ENCODE data around the gene ZNF219. TPM values are rescaled to one million over a fixed set of nuclear protein-coding genes. Genes with fewer than 3 reads are reported as not detected.

Gene ZNF219
- total and polyA plus RNA-seq, 2 of the 13 experiments (the other 11 are each of a cell fraction or from before 2014, with no cell fraction given), result 34.5 to 36.6 TPM

DNA sequence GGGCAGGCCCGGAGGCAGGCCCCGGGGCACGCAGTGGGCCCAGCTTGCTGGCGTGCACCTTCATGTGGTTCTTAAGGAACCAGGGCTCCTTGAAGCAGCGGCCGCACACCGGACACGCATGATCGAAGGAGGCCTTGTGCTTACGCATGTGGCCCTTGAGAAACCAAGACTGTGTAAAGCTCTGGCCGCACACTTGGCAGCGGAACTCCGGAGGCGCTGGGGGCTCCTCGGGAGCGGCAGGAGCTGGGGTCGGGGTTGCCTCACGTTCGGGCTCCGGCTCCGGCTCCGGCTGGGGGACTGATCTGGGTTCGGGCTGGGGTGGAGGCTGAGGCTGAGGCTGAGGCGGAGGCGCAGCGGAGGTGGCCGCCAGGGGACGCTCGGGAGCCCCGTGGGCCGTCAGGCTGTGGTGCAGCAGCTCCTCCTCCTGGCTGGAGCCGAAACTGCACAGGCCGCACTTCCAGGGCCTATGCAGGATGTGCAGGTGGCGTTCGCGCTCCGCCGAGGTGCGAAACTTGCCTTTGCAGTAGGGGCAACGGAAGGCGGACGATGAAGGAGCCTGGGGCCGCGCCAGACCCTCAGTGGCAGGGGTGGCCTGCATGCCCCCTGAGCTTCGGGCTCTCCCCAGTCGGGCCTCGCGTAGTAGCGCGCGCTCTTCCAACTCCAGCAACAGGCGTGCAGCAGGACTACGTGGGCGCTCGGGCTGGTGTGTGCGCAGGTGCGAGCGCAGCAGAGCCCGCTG lies 6.0 kb downstream of the ZNF219 start (continued):
- TF ChIP-seq ZNF607 (CRISPR knock-in tag; IDR thresholded peaks at IDR 0.05; ENCODE audit: borderline replicate concordance) (peak; percentile 66; the same call in 1 of the 2 replicates), NFYB (CRISPR knock-in tag; IDR thresholded peaks at IDR 0.05) (peak; percentile 28; the same call in 1 of the 2 replicates), RBM22 (optimal IDR thresholded peaks at IDR 0.05; ENCODE audit: low read length) (peak; percentile 93), YEATS2 (CRISPR knock-in tag; IDR thresholded peaks at IDR 0.05; ENCODE audit: borderline replicate concordance) (peak; percentile 84; the same call in 1 of the 2 replicates), SALL1 (CRISPR knock-in tag; IDR thresholded peaks at IDR 0.05) (peak; percentile 94), HHEX (CRISPR knock-in tag; IDR thresholded peaks at IDR 0.05) (no peak), MEIS2 (CRISPR knock-in tag; IDR thresholded peaks at IDR 0.05) (peak; percentile 68; the same call in 1 of the 2 replicates), ZNF121 (CRISPR knock-in tag; IDR thresholded peaks at IDR 0.05) (no peak; the same call in 1 of the 2 replicates)
- TF ChIP-seq, protein P1, sequence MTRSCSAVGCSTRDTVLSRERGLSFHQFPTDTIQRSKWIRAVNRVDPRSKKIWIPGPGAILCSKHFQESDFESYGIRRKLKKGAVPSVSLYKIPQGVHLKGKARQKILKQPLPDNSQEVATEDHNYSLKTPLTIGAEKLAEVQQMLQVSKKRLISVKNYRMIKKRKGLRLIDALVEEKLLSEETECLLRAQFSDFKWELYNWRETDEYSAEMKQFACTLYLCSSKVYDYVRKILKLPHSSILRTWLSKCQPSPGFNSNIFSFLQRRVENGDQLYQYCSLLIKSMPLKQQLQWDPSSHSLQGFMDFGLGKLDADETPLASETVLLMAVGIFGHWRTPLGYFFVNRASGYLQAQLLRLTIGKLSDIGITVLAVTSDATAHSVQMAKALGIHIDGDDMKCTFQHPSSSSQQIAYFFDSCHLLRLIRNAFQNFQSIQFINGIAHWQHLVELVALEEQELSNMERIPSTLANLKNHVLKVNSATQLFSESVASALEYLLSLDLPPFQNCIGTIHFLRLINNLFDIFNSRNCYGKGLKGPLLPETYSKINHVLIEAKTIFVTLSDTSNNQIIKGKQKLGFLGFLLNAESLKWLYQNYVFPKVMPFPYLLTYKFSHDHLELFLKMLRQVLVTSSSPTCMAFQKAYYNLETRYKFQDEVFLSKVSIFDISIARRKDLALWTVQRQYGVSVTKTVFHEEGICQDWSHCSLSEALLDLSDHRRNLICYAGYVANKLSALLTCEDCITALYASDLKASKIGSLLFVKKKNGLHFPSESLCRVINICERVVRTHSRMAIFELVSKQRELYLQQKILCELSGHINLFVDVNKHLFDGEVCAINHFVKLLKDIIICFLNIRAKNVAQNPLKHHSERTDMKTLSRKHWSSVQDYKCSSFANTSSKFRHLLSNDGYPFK (CRISPR knock-in tag; IDR thresholded peaks at IDR 0.05; ENCODE audit: borderline replicate concordance), result peak; percentile 79; the same call in 1 of the 2 replicates
- TF ChIP-seq, protein P2, sequence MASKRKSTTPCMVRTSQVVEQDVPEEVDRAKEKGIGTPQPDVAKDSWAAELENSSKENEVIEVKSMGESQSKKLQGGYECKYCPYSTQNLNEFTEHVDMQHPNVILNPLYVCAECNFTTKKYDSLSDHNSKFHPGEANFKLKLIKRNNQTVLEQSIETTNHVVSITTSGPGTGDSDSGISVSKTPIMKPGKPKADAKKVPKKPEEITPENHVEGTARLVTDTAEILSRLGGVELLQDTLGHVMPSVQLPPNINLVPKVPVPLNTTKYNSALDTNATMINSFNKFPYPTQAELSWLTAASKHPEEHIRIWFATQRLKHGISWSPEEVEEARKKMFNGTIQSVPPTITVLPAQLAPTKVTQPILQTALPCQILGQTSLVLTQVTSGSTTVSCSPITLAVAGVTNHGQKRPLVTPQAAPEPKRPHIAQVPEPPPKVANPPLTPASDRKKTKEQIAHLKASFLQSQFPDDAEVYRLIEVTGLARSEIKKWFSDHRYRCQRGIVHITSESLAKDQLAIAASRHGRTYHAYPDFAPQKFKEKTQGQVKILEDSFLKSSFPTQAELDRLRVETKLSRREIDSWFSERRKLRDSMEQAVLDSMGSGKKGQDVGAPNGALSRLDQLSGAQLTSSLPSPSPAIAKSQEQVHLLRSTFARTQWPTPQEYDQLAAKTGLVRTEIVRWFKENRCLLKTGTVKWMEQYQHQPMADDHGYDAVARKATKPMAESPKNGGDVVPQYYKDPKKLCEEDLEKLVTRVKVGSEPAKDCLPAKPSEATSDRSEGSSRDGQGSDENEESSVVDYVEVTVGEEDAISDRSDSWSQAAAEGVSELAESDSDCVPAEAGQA (IDR thresholded peaks at IDR 0.05; ENCODE audit: low read depth), result peak; percentile 81
- TF ChIP-seq, protein P2 (CRISPR knock-in tag; IDR thresholded peaks at IDR 0.05; ENCODE audit: borderline replicate concordance), result no peak
- TF ChIP-seq, protein P3, sequence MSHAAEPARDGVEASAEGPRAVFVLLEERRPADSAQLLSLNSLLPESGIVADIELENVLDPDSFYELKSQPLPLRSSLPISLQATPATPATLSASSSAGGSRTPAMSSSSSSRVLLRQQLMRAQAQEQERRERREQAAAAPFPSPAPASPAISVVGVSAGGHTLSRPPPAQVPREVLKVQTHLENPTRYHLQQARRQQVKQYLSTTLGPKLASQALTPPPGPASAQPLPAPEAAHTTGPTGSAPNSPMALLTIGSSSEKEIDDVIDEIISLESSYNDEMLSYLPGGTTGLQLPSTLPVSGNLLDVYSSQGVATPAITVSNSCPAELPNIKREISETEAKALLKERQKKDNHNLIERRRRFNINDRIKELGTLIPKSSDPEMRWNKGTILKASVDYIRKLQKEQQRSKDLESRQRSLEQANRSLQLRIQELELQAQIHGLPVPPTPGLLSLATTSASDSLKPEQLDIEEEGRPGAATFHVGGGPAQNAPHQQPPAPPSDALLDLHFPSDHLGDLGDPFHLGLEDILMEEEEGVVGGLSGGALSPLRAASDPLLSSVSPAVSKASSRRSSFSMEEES (CRISPR knock-in tag; IDR thresholded peaks at IDR 0.05), result peak; percentile 62; the same call in 1 of the 2 replicates
- TF ChIP-seq, protein P4, sequence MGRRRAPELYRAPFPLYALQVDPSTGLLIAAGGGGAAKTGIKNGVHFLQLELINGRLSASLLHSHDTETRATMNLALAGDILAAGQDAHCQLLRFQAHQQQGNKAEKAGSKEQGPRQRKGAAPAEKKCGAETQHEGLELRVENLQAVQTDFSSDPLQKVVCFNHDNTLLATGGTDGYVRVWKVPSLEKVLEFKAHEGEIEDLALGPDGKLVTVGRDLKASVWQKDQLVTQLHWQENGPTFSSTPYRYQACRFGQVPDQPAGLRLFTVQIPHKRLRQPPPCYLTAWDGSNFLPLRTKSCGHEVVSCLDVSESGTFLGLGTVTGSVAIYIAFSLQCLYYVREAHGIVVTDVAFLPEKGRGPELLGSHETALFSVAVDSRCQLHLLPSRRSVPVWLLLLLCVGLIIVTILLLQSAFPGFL (CRISPR knock-in tag; IDR thresholded peaks at IDR 0.05), result no peak
- TF ChIP-seq, protein P5, sequence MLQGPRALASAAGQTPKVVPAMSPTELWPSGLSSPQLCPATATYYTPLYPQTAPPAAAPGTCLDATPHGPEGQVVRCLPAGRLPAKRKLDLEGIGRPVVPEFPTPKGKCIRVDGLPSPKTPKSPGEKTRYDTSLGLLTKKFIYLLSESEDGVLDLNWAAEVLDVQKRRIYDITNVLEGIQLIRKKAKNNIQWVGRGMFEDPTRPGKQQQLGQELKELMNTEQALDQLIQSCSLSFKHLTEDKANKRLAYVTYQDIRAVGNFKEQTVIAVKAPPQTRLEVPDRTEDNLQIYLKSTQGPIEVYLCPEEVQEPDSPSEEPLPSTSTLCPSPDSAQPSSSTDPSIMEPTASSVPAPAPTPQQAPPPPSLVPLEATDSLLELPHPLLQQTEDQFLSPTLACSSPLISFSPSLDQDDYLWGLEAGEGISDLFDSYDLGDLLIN (CRISPR knock-in tag; IDR thresholded peaks at IDR 0.05; ENCODE audit: borderline replicate concordance), result no peak
- TF ChIP-seq, protein P6, sequence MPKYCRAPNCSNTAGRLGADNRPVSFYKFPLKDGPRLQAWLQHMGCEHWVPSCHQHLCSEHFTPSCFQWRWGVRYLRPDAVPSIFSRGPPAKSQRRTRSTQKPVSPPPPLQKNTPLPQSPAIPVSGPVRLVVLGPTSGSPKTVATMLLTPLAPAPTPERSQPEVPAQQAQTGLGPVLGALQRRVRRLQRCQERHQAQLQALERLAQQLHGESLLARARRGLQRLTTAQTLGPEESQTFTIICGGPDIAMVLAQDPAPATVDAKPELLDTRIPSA (CRISPR knock-in tag; IDR thresholded peaks at IDR 0.05; ENCODE audit: borderline replicate concordance), result no peak

Measured in HepG2 (cell line).